NT2/D1 (cell line): Measurements from ENCODE around the gene P3H3.

Experiments
- DNase-seq: peaks from one replicate; pipeline ENCODE4 v3.0.0-alpha.2; 2011; ENCODE audit warnings: low read depth, low spot score
- H3K27me3 ChIP-seq: 2 replicates; pipeline ENCODE4 v1.6.0; 2011; ENCODE audit warnings: mild to moderate bottlenecking; ENCODE audit not compliant: insufficient read length, insufficient read depth
- H3K36me3 ChIP-seq: 2 replicates; pipeline ENCODE4 v1.6.1; 2011; ENCODE audit warnings: mild to moderate bottlenecking, low read length, mixed read lengths; ENCODE audit not compliant: insufficient read depth, insufficient read length
- H3K4me1 ChIP-seq: 2 replicates; pipeline ENCODE4 v1.5.1; 2011; ENCODE audit not compliant: insufficient read depth, insufficient read length
- H3K4me3 ChIP-seq: 2 replicates; pipeline ENCODE4 v1.5.1; 2011; ENCODE audit warnings: low read depth; ENCODE audit not compliant: insufficient read length
- H3K9ac ChIP-seq: 2 replicates; pipeline ENCODE4 v1.6.0; 2011; ENCODE audit warnings: low read depth; ENCODE audit not compliant: insufficient read length
- H3K9me3 ChIP-seq: 2 replicates; pipeline ENCODE4 v1.5.1; 2011; ENCODE audit warnings: mild to moderate bottlenecking, low read length; ENCODE audit not compliant: insufficient read depth
- SUZ12 ChIP-seq: IDR thresholded peaks from 2 replicates; pipeline ENCODE4 v1.6.1; 2011; ENCODE audit not compliant: insufficient read length, insufficient read depth; ENCODE audit errors: extremely low read depth
- YY1 ChIP-seq: IDR thresholded peaks from 2 replicates; pipeline ENCODE4 v1.6.1; 2011; ENCODE audit not compliant: insufficient read length, insufficient read depth
- ZNF274 ChIP-seq: IDR thresholded peaks from 2 replicates; pipeline ENCODE4 v1.6.1; 2011; ENCODE audit warnings: mild to moderate bottlenecking, low read depth, low read length

The P3H3 gene

DNA sequence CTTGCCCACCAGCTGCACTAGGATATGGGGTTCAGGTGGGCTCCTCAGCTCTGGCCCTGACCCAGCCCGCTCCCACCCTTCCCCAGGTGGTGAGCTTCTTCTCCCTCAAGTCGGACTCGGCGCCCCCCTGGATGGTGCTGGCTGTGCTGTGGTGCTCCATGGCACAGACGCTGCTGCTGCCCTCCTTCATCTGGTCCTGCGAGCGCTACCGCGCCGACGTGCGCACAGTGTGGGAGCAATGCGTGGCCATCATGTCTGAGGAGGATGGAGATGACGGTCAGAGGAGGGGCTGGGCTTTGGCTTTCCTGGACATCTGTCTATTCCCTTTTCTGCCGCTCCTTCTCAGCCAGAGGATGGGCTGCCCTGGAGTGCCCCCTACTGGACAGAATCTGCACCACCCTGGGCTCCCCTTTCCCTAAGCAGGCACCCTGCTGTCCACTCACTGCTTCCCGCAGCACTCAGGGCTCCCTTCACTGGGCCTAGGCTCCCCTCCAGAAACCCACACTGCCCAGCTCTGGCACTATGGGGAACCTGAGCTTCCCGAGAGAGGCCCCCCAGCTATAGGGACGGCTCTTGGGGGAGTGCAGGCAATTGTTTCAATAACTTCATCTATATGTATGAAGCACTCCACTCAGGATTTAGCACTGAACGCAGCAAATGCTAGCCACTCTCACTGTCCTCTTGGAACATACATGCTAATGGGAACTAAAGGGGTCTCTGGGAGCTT, 2.6 kb upstream of the P3H3 start:
- H3K9me3 ChIP-seq: no peaks in the 10 kb centered on the region
- H3K4me1 ChIP-seq: peaks cover 64% of the 10 kb centered on the region
- no peak overlapping the region for H3K4me3 ChIP-seq
- no peaks in the 10 kb centered on the region for H3K27me3 ChIP-seq
- TF ChIP-seq ZNF274 (no peak), SUZ12 (no peak), YY1 (no peak)
- DNase-seq: peak; percentile 97
- peak overlapping the region; percentile 57 for H3K9ac ChIP-seq
- H3K36me3 ChIP-seq: peaks cover 37% of the 10 kb centered on the region

DNA sequence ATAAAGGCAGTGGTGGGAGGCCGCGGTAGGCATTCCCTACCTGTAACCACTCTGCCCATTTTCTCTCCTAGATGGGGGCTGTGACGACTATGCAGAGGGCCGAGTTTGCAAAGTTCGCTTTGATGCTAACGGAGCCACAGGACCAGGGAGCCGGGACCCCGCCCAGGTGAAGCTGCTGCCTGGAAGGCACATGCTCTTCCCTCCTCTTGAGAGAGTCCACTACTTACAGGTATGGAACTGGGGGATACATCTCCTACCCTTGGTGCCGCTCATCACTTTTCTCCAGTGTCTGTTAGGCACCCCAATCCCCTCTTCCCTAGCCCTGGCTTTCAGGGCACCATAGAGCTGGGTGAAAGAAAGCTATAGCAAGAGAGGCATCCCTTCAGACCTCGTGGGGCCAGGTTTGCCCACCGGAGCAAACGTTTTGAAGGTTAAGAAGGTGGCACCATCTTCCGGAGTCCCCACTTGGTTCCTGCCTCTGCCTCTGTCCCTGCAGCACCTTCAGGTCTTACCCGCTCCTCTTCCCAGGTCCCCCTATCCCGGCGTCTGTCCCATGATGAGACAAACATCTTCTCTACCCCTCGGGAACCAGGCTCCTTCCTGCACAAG, 2.0 kb upstream of the P3H3 start:
- Histone ChIP-seq H3K9ac (peak overlapping the region; percentile 36), H3K36me3 (peaks cover 44% of the 10 kb centered on the region), H3K4me3 (no peak overlapping the region), H3K4me1 (peaks cover 62% of the 10 kb centered on the region), H3K9me3 (no peaks in the 10 kb centered on the region), H3K27me3 (no peaks in the 10 kb centered on the region)
- DNase-seq: no peak
- TF ChIP-seq SUZ12: no peak
- no peak for TF ChIP-seq YY1
- no peak for TF ChIP-seq ZNF274

DNA sequence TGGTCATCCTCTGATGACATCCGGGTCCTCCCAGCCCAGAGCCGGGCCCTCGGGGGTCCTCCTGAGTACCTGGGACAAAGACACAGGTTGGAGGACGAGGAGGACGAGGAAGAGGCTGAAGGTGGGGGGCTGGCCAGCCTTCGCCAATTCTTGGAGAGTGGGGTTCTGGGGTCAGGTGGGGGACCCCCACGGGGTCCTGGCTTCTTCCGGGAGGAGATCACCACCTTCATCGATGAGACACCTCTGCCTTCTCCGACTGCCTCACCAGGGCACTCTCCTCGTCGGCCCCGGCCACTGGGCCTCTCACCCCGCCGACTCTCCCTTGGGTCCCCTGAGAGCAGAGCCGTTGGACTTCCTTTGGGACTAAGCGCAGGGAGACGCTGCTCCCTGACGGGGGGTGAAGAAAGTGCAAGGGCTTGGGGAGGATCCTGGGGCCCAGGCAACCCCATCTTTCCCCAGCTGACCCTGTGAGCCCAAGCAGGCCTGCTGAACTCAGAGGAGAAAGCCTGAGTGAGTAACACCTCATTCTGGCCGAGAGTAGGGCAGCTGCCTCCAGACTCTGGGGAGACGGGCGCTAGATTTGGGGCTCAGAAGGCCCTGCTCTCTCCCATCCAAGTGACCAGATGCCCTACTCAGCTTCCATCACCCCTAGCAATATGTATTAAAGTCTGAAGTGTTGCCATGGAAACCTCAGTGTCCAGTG, 1.3 kb upstream of the P3H3 start:
- H3K9ac ChIP-seq: peak overlapping the region; percentile 80
- TF ChIP-seq YY1: no peak
- no peak for TF ChIP-seq ZNF274
- no peak for TF ChIP-seq SUZ12
- no peaks in the 10 kb centered on the region for H3K27me3 ChIP-seq
- peak overlapping the region; percentile 5 for H3K4me3 ChIP-seq
- DNase-seq: no peak
- no peaks in the 10 kb centered on the region for H3K9me3 ChIP-seq
- H3K36me3 ChIP-seq: peaks cover 50% of the 10 kb centered on the region
- peaks cover 66% of the 10 kb centered on the region for H3K4me1 ChIP-seq

DNA sequence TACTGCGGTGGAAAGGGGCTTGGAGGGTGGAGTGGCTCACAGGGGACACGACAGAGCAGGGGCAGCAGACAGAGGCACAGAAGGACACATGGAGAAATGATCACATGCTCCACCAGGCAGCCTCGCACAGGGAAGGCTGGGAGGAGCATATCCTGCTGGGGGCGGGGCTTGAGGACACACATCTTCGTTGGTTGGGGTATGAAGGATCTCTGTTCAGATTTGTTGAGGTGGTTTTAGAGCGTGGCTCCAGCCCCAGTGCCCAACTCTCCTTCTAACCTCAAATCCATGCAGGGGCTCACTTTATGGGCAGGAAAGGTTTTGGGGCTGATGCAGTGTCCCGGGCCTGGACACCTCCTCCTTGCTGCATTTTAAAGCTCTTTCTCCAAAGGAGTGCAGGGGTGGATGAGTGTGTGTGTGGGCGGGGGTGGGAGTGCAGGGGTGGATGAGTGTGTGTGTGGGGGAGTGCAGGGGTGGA, 733 bp upstream of the P3H3 start:
- no peaks in the 10 kb centered on the region for H3K9me3 ChIP-seq
- TF ChIP-seq SUZ12 (no peak), ZNF274 (no peak), YY1 (no peak)
- H3K9ac ChIP-seq: peak overlapping the region; percentile 80
- peak; percentile 96 for DNase-seq
- no peaks in the 10 kb centered on the region for H3K27me3 ChIP-seq
- peaks cover 56% of the 10 kb centered on the region for H3K36me3 ChIP-seq
- peak overlapping the region; percentile 5 for H3K4me3 ChIP-seq
- peaks cover 60% of the 10 kb centered on the region for H3K4me1 ChIP-seq

DNA sequence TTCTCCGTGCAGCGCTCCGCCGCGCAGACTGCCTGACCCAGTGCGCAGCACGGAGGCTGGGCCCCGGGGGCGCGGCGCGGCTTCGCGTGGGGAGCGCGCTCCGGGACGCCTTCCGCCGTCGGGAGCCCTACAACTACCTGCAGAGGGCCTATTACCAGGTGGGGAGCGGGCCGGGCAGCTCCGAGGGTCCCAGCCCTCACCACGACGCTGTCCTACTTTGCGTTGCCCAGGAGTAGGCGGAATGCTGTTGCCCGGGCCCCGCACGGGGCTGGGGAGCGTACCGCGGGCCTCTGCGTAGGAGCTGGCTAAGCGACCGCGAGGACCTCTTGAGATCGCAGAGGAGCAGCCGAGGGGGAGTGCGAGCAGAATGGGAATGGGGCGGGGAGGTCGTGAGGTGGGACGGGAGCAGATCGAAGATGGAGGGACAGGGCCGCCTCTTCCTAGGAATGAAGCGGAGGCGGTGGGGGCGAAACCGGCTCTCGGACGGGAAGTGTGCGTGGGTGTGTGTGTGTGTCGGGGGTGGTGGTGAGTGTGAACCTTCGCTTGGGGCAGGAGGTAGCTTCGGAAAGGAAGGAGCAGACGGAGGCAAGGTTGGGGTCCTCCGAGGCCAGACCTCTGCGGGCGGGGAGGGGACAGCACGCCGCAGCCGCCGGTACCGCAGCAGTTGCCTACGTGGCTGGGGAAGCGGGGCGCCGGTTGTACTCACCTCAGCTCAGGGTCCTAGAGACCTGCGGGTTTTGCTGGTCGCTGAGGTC, 751 bp downstream of the P3H3 start:
- H3K36me3 ChIP-seq: peaks cover 65% of the 10 kb centered on the region
- peak overlapping the region; percentile 93 for H3K4me3 ChIP-seq
- peak overlapping the region; percentile 94 for H3K9ac ChIP-seq
- H3K9me3 ChIP-seq: no peaks in the 10 kb centered on the region
- H3K27me3 ChIP-seq: no peaks in the 10 kb centered on the region
- H3K4me1 ChIP-seq: peaks cover 47% of the 10 kb centered on the region
- DNase-seq: peak; percentile 80
- TF ChIP-seq SUZ12 (peak; percentile 40), ZNF274 (no peak)

DNA sequence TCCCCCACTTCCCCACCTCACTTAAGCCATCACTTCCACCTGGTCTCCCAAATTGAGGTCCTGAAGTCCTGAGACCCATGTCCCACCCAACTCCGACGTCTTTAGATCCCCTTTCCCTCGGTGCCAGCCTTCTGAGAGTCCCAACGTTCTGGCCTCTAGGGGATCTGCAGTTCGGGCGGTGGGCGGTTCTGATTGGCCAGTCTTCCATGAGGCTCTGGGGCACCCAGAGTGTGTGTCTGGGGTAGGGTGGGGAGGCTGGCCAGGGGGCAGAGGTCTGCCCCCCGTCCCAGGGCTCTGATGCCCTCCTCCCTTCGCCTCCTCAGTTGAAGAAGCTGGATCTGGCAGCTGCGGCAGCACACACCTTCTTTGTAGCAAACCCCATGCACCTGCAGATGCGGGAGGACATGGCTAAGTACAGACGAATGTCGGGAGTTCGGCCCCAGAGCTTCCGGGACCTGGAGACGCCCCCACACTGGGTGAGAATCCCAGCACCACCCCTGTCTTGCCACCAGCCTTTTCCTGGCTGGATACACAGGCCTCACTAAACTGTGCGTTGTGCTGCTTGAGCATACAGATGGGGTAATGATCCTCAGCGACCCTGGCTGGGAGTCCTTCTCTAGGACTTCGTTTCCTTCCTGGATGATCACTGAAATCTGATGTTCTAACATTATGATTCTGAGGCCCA, 1.5 kb downstream of the P3H3 start:
- Histone ChIP-seq H3K36me3 (peaks cover 64% of the 10 kb centered on the region), H3K4me1 (peaks cover 43% of the 10 kb centered on the region), H3K9me3 (no peaks in the 10 kb centered on the region), H3K4me3 (peak overlapping the region; percentile 93), H3K27me3 (no peaks in the 10 kb centered on the region), H3K9ac (peak overlapping the region; percentile 94)
- TF ChIP-seq SUZ12 (no peak), ZNF274 (no peak), YY1 (no peak)
- no peak for DNase-seq
